ENCODE results near the gene EFCAB13.
"Not testable (repeated sequence)": the region's sequence is repeated elsewhere in the genome, so short reads cannot be mapped to it uniquely, and the experiment has no call there.

The EFCAB13 gene

GRCh38 chr17:47425887-47426635, 102.3 kb downstream of the EFCAB13 start:
- DNase-seq (ENCODE audit: low read depth in 2 of 2): not testable (repeated sequence)

- DNase-seq (ENCODE audit: low read depth in 2 of 2): no peak
Observed at GRCh38 chr17:47427985-47428384, 104.2 kb downstream of the EFCAB13 start.

- DNase-seq (ENCODE audit: low read depth in 2 of 2): not testable (repeated sequence)
Observed at GRCh38 chr17:47432240-47432639, 108.5 kb downstream of the EFCAB13 start.

- DNase-seq (ENCODE audit: low read depth in 2 of 2): no peak
Observed at GRCh38 chr17:47465165-47465564, 141.4 kb downstream of the EFCAB13 start.

- DNase-seq (ENCODE audit: low read depth in 2 of 2): not testable (repeated sequence)
Observed at GRCh38 chr17:47466976-47467375, 143.2 kb downstream of the EFCAB13 start.

- no peak for DNase-seq (ENCODE audit: low read depth in 2 of 2)
Observed at GRCh38 chr17:47470836-47471235, 147.1 kb downstream of the EFCAB13 start.

- DNase-seq (ENCODE audit: low read depth in 2 of 2): not testable (repeated sequence)
Observed at GRCh38 chr17:47472073-47472472, 148.3 kb downstream of the EFCAB13 start.
